Stimulated activated CD4-positive, alpha-beta T cell treated with anti-CD3 and anti-CD28 coated beads, Interleukin-2, amount 100 ng/mL, for 24 hours (primary cell): Measurements from ENCODE around the gene FILIP1L.
"Not testable (repeated sequence)": the region's sequence is repeated elsewhere in the genome, so short reads cannot be mapped to it uniquely, and the experiment has no call there.

Experiments
- DNase-seq, 2 donors: peaks; one replicate each; pipeline ENCODE4 v3.0.0-alpha.2; 2020

Gene FILIP1L

GRCh38 chr3:100073049-100073713 lies 41.1 kb downstream of the FILIP1L start:
- no peak for DNase-seq

GRCh38 chr3:100072326-100073048 lies 41.8 kb downstream of the FILIP1L start:
- DNase-seq: no peak

GRCh38 chr3:100069472-100069871 lies 44.8 kb downstream of the FILIP1L start:
- DNase-seq: no peak

GRCh38 chr3:100068826-100069225 lies 45.5 kb downstream of the FILIP1L start:
- peak; percentile 83 for DNase-seq

GRCh38 chr3:100067589-100067988 lies 46.7 kb downstream of the FILIP1L start:
- no peak for DNase-seq

GRCh38 chr3:100063929-100064461 lies 50.3 kb downstream of the FILIP1L start:
- DNase-seq: no peak

- no peak for DNase-seq
Measured at GRCh38 chr3:100062665-100063064, 51.6 kb downstream of the FILIP1L start.

- DNase-seq: no peak
Measured at GRCh38 chr3:100060685-100061484, 53.4 kb downstream of the FILIP1L start.

GRCh38 chr3:100059472-100059871 lies 54.8 kb downstream of the FILIP1L start:
- DNase-seq: no peak

- DNase-seq: no peak
Measured at GRCh38 chr3:100057716-100058575, 56.4 kb downstream of the FILIP1L start.

- DNase-seq: no peak
Measured at GRCh38 chr3:100053951-100054620, 60.2 kb downstream of the FILIP1L start.

- DNase-seq: not testable (repeated sequence)
Measured at GRCh38 chr3:100051513-100051912, 62.8 kb downstream of the FILIP1L start.

- no peak for DNase-seq
Measured at GRCh38 chr3:100048248-100048647, 66.1 kb downstream of the FILIP1L start.

GRCh38 chr3:100047455-100048141 lies 66.7 kb downstream of the FILIP1L start:
- DNase-seq: peak in 1 of 2 donors; percentile 18

GRCh38 chr3:100046986-100047385 lies 67.3 kb downstream of the FILIP1L start:
- DNase-seq: no peak

GRCh38 chr3:100045696-100046095 lies 68.6 kb downstream of the FILIP1L start:
- DNase-seq: no peak

- no peak for DNase-seq
Measured at GRCh38 chr3:100044369-100044768, 69.9 kb downstream of the FILIP1L start.

GRCh38 chr3:100043271-100043670 lies 71.0 kb downstream of the FILIP1L start:
- no peak for DNase-seq

- DNase-seq: no peak
Measured at GRCh38 chr3:100042166-100042981, 71.9 kb downstream of the FILIP1L start.

GRCh38 chr3:100041328-100041749 lies 73.0 kb downstream of the FILIP1L start:
- DNase-seq: no peak
